CD4-positive, alpha-beta memory T cell (primary cell): Measurements from ENCODE around the gene LRRN3. TPM values are rescaled to one million over a fixed set of nuclear protein-coding genes. Genes with fewer than 3 reads are reported as not detected.

ENCODE experiments used
- CTCF ChIA-PET: fragments of 350-600 bp; sonication (Branson Sonifier 250); formaldehyde crosslinking; loops from one replicate; lab custom pipeline; 2021; ENCODE audit warnings: inconsistent platforms; ENCODE audit not compliant: partially characterized antibody; lab: Charles Lee
- POLR2A ChIA-PET: fragments of 350-600 bp; sonication (Branson Sonifier 250); formaldehyde crosslinking; loops from one replicate; lab custom pipeline; 2021; ENCODE audit not compliant: partially characterized antibody; lab: Charles Lee
- DNase-seq, 5 donors: peaks; one replicate each; pipeline versions ENCODE4 v3.0.0 to v3.0.0-alpha.2; 2020 to 2022; ENCODE audit warnings: mixed read lengths in 1 of 5
- H3K27ac ChIP-seq: one replicate; pipeline ENCODE4 v1.7.0; 2013; ENCODE audit warnings: low read depth, low read length
- H3K27me3 ChIP-seq: 2 replicates; pipeline ENCODE4 v1.7.0; 2013; ENCODE audit warnings: mild to moderate bottlenecking, low read length, moderate library complexity; ENCODE audit not compliant: insufficient read depth
- H3K36me3 ChIP-seq: 2 replicates; pipeline ENCODE4 v1.7.0; 2013; ENCODE audit warnings: mild to moderate bottlenecking, low read length, moderate library complexity; ENCODE audit not compliant: insufficient read depth
- H3K4me1 ChIP-seq: 2 replicates; pipeline ENCODE4 v1.7.0; 2013; ENCODE audit warnings: mild to moderate bottlenecking, low read length, moderate library complexity; ENCODE audit not compliant: insufficient read depth
- H3K4me3 ChIP-seq, 2 donors: one replicate each; pipeline ENCODE4 v1.7.0; 2013; ENCODE audit warnings: low read length in 2 of 2, mild to moderate bottlenecking in 1 of 2
- H3K9me3 ChIP-seq, 2 donors: one replicate each; pipeline ENCODE4 v1.7.0; 2013; ENCODE audit warnings: low read length in 2 of 2, control low read depth in 1 of 2; ENCODE audit not compliant: control insufficient read depth in 1 of 2
- H3K27ac Mint-ChIP-seq, 7 donors: one replicate each; pipeline ENCODE4 v1.8.0; 2020 to 2021; ENCODE audit warnings: mixed read lengths in 7 of 7, mild to moderate bottlenecking in 6 of 7, inconsistent platforms in 3 of 7, moderate library complexity in 3 of 7
- H3K27me3 Mint-ChIP-seq, 2 donors: one replicate each; pipeline ENCODE4 v1.8.0; 2020 to 2021; ENCODE audit warnings: mixed read lengths in 2 of 2
- H3K36me3 Mint-ChIP-seq, 2 donors: one replicate each; pipeline ENCODE4 v1.8.0; 2020 to 2021; ENCODE audit warnings: mixed read lengths in 2 of 2, inconsistent platforms in 1 of 2, mild to moderate bottlenecking in 1 of 2
- H3K4me1 Mint-ChIP-seq, 4 donors: one replicate each; pipeline ENCODE4 v1.8.0; 2020 to 2021; ENCODE audit warnings: mixed read lengths in 4 of 4, mild to moderate bottlenecking in 1 of 4
- H3K4me3 Mint-ChIP-seq, 8 donors: one replicate each; pipeline ENCODE4 v1.8.0; 2020 to 2021; ENCODE audit warnings: mixed read lengths in 8 of 8, mild to moderate bottlenecking in 7 of 8, moderate library complexity in 6 of 8, inconsistent platforms in 3 of 8
- H3K9me3 Mint-ChIP-seq, 8 donors: one replicate each; pipeline ENCODE4 v1.8.0; 2020 to 2021; ENCODE audit warnings: mixed read lengths in 8 of 8, mild to moderate bottlenecking in 5 of 8, inconsistent platforms in 3 of 8, moderate library complexity in 1 of 8
- intact Hi-C: fragments of 100-400 bp; cut with micrococcal nuclease; formaldehyde crosslinking; loops from one replicate; pipeline ENCODE4 v1.15.1; 2023
- polyA plus RNA-seq, 2 donors: library from polyadenylated mRNA; unstranded; fragments of 300-500 nt; fragmentation: Illumina TruSeq; gene quantifications; one replicate each; pipeline ENCODE4 v1.2.3, GENCODE V29; 2021
- total RNA-seq, 2 experiments: library from RNA; stranded (reverse); gene quantifications; one replicate each; pipeline ENCODE4 v1.2.3, GENCODE V29; 2021

Gene LRRN3
- total and polyA plus RNA-seq, 4 experiments from 2014 or later: 10.8 to 42.7 (median 27.2) TPM

GRCh38 chr7:111172564-111173257, 81.8 kb downstream of the LRRN3 start:
- Mint-ChIP-seq H3K4me1 (peaks cover 8 to 12% (median 10%) of the 10 kb centered on the region in 4 donors), H3K36me3 (peaks cover 0 to 12% of the 10 kb centered on the region in 2 donors), H3K4me3 (no peak overlapping the region), H3K27me3 (no peaks in the 10 kb centered on the region), H3K9me3 (peaks cover 0 to 3% (median 0%) of the 10 kb centered on the region in 8 donors), H3K27ac (no peak overlapping the region)
- no peak for DNase-seq
- intact Hi-C loops: no loop called here
- Histone ChIP-seq H3K36me3 (no peaks in the 10 kb centered on the region), H3K27me3 (no peaks in the 10 kb centered on the region), H3K27ac (no peak overlapping the region), H3K4me3 (no peak overlapping the region), H3K9me3 (no peaks in the 10 kb centered on the region), H3K4me1 (peaks cover 10% of the 10 kb centered on the region)
- POLR2A ChIA-PET: no interaction called here
- CTCF ChIA-PET: no interaction called here

DNA sequence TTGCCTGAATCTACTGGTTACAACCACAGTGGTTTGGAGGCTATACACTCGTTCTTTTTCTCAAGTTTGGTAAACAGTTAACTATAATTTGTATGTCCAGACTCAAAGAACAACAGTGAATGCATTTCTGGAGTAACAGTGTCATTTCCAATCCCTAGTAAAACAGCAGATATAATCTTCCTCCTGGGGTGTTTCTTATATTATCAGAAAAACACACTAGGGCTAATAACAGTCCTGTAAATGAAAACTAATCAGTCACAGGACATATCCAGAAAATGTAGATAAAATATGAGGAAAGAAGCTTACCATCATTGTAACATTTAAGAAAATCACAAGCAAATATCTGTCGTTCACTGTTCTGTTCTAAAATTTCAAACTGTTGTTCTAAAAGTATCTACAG, 82.6 kb downstream of the LRRN3 start:
- Mint-ChIP-seq H3K36me3 (peaks cover 0 to 13% of the 10 kb centered on the region in 2 donors), H3K9me3 (peaks cover 0 to 3% (median 0%) of the 10 kb centered on the region in 8 donors), H3K27me3 (no peaks in the 10 kb centered on the region), H3K4me1 (peaks cover 8 to 12% (median 10%) of the 10 kb centered on the region in 4 donors), H3K4me3 (no peak overlapping the region), H3K27ac (no peak overlapping the region)
- Histone ChIP-seq H3K4me3 (no peak overlapping the region), H3K27ac (no peak overlapping the region), H3K27me3 (no peaks in the 10 kb centered on the region), H3K9me3 (no peaks in the 10 kb centered on the region), H3K4me1 (peaks cover 10% of the 10 kb centered on the region), H3K36me3 (no peaks in the 10 kb centered on the region)
- DNase-seq: no peak
- POLR2A ChIA-PET: no interaction called here
- intact Hi-C loops: no loop called here
- CTCF ChIA-PET: no interaction called here

DNA sequence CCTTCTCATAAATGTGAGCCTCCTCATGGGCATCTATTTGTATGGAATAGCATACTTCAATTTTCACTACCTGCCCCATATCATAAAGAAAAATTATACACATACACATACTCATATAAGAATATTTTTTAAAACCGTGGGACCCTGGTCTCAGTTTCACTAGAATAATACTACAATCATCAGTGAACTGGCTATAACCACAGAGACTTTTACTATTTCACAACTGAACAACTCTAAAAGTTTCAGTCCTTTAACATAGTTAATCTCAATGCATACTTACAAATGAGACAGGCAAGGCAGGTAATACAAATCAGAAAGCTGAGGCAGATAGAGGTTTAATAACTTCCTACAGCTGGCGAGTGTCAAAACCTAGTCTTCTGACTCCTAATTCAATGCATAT, 83.1 kb downstream of the LRRN3 start:
- ChIA-PET POLR2A (no interaction called here), CTCF (no interaction called here)
- Histone ChIP-seq H3K36me3 (no peaks in the 10 kb centered on the region), H3K4me3 (no peak overlapping the region), H3K4me1 (peaks cover 10% of the 10 kb centered on the region), H3K27me3 (no peaks in the 10 kb centered on the region), H3K9me3 (no peaks in the 10 kb centered on the region), H3K27ac (no peak overlapping the region)
- no peak for DNase-seq
- Mint-ChIP-seq H3K4me3 (no peak overlapping the region), H3K36me3 (peaks cover 0 to 14% of the 10 kb centered on the region in 2 donors), H3K4me1 (peaks cover 8 to 12% (median 10%) of the 10 kb centered on the region in 4 donors), H3K9me3 (peaks cover 0 to 3% (median 0%) of the 10 kb centered on the region in 8 donors), H3K27me3 (no peaks in the 10 kb centered on the region), H3K27ac (no peak overlapping the region)
- intact Hi-C loops: no loop called here

DNA sequence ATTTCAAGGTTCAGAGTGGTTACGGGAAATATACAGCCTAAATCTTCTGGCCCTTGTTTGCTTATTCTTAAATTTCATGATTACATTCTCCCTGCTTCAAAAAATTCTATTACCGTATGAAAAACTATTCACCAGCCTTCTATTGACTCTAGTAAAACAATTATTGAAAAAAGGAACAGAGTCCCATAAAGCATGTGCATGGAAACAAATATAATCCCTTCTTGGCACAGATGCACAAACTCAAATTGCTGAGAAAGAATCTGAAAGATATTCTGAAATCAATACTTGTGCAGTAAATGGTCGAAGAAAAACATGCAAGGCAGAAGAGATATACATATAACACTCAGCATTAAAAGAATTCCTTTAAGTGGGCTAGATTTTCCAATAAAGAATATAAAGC, 83.6 kb downstream of the LRRN3 start:
- DNase-seq: no peak
- Mint-ChIP-seq H3K4me1 (peaks cover 8 to 12% (median 10%) of the 10 kb centered on the region in 4 donors), H3K9me3 (peaks cover 0 to 3% (median 0%) of the 10 kb centered on the region in 8 donors), H3K36me3 (peaks cover 0 to 8% of the 10 kb centered on the region in 2 donors), H3K27ac (no peak overlapping the region), H3K4me3 (no peak overlapping the region), H3K27me3 (no peaks in the 10 kb centered on the region)
- Histone ChIP-seq H3K27ac (no peak overlapping the region), H3K9me3 (no peaks in the 10 kb centered on the region), H3K27me3 (no peaks in the 10 kb centered on the region), H3K36me3 (no peaks in the 10 kb centered on the region), H3K4me1 (peaks cover 10% of the 10 kb centered on the region), H3K4me3 (no peak overlapping the region)
- intact Hi-C loops: no loop called here
- ChIA-PET CTCF (no interaction called here), POLR2A (no interaction called here)
